Right cardiac atrium (tissue), 5 donors: ENCODE measurements around the gene NSUN6. TPM values are rescaled to one million over a fixed set of nuclear protein-coding genes. Genes with fewer than 3 reads are reported as not detected.
"Not testable (repeated sequence)": the region's sequence is repeated elsewhere in the genome, so short reads cannot be mapped to it uniquely, and the experiment has no call there.

Experiments used
- ATAC-seq, 2 donors: fragments of 200-7000 bp; cut with Tn5 transposase; one replicate each; pipeline versions ENCODE4 v1.8.0 to v1.9.1; 2020; ENCODE audit warnings: moderate library complexity in 2 of 2, mild to moderate bottlenecking in 1 of 2
- DNase-seq, 3 donors: peaks; one replicate each; pipeline ENCODE4 v3.0.0-alpha.2; 2020
- H3K27ac ChIP-seq: one replicate; pipeline ENCODE4 v1.5.1; 2013; ENCODE audit warnings: mild to moderate bottlenecking, low read length, control low read depth, moderate library complexity
- H3K27me3 ChIP-seq: one replicate; pipeline ENCODE4 v1.6.1; 2013; ENCODE audit not compliant: control insufficient read depth, insufficient read depth
- H3K4me1 ChIP-seq: one replicate; pipeline ENCODE4 v1.6.1; 2013; ENCODE audit warnings: low read length; ENCODE audit not compliant: control insufficient read depth, insufficient read depth
- H3K4me3 ChIP-seq: one replicate; pipeline ENCODE4 v1.5.1; 2013; ENCODE audit warnings: low read length, control low read depth
- H3K9me3 ChIP-seq: one replicate; pipeline ENCODE4 v1.6.1; 2013; ENCODE audit warnings: low read length; ENCODE audit not compliant: control insufficient read depth
- WGBS: extraction: QIAGEN DNeasy Blood & Tissue Kit; methylation state at CpG from one replicate; pipeline ENCODE4 v1.1.7; 2013; 5-methylcytosine and 5-hydroxymethylcytosine counted together
- intact Hi-C, 4 donors: fragments of 100-400 bp; cut with DNase I; formaldehyde crosslinking; loops; one replicate each; pipeline versions ENCODE4 v1.11.0 to v1.14.0; 2022 to 2023
- polyA plus RNA-seq: library from polyadenylated mRNA; stranded (reverse); fragments of 200-250 nt; gene quantifications from one replicate; pipeline ENCODE4 v1.2.3, GENCODE V29; 2013
- total RNA-seq, 4 donors: library from RNA; stranded (reverse); fragmentation: NEBNext Ultra II Directional; extraction: Animal tissue kit (Norgen Biotek cat#: 25700); gene quantifications; one replicate each; pipeline ENCODE4 v1.2.1, GENCODE V29; 2021
- donor health status: healthy with polysubstance abuse.
- donor health status: DM: no; HTN: yes; CAD: no.
- donor health status: DM: no; HTN: no; CAD: no.
- donor health status: DM: no; HTN: yes; CAD: no; lungs with severe emphysema.
- donor health status: DM: yes; HTN: yes; CAD: no.

Gene NSUN6
- total and polyA plus RNA-seq, 5 donors = 6.6 to 13.0 (median 10.1) TPM

DNA sequence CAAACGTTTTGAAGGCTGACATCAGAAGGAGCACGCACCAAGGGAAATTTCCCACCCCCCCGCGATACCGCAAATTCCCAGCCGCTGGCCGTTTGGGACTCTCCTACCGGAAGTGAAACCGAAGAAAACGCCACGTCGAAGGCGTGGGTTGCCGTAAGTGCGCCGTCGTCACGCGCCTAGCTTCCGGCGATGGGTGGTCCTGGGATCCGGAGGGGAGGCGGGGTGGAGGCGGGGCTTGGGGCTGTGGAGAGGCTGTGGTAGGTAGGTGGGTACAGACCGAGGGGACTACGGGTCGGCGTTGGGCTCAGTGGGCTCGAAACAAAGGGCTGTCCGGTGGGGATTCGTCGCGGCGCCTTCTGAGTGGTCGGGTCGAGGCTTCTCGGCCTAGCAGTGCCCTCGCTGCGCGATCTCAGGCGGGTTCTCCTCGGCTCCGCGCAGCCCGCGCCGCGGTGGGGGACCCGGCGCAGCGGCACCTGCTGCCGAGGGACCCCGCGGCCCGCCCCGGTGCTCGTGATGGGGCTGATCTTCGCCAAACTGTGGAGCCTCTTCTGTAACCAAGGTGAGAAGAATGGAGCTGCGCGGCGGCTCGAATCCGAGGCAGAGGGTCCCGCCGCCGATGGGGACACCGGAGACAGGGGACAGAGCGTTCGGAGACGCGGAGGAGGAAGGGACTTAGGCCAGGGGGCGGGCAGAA is 7.9 kb upstream of the NSUN6 start, which contains the start of gene ARL5B:
Gene ARL5B (plus strand): TSS at position 307 of the 694 bp plus-strand sequence. CDS start 207 bp downstream, at position 514.
- H3K4me3 ChIP-seq = peak within 1 kb of the TSS; percentile 57
- WGBS = under 1% methylated on average over 72 of the region's 72 CpGs
- H3K27me3 ChIP-seq = no peaks in the 10 kb centered on the region
- DNase-seq (peak; percentile 99), ATAC-seq (peak; percentile 100)
- peaks cover 2% of the 10 kb centered on the region for H3K4me1 ChIP-seq
- peak within 1 kb of the TSS; percentile 96 for H3K27ac ChIP-seq
- no peaks in the 10 kb centered on the region for H3K9me3 ChIP-seq
- intact Hi-C loops = no loop called here

DNA sequence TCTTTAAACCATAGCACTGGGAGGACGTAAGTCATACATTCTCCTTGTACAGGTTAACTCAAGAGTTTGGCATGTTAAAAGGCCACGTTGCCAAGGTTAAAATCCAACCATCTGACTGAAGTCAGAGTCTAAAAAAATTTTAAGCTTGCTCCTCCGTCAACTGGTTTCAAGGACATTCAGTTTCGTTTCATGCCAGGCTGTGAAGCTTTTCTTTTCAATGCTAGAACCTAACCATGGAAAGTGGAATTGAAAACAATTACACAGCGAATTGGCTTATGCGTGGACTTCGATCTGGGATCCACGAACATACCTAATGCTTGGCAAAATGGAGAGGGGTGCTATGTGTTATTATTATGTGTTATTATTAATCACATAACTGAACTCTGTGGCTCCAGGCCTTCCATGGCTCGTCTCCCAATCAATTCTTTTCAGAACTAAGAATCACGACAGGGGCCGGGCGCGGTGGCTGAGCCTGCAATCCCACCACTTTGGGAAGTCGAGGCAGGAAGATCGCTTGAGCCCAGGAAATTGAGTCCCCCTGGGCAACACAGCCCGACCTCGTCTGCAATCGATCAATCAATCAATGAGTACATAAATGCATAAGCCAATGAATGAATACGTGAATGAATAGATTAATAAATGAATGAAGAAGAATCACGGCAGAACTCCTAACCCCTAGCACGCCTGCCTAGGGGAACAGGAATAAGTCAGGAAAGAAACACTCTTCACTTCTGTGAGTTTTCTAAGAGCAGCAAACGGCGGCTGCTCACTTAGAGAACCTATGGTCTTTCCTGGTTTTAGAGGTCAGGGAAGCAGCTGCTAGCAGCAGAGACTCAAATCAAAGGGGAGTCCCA is 7.1 kb upstream of the NSUN6 start:
- peak; percentile 17 to 55 (median 54) for DNase-seq
- ATAC-seq = peak in 1 of 2 donors; percentile 0
- Histone ChIP-seq H3K4me1 (peaks cover 2% of the 10 kb centered on the region), H3K27ac (peak overlapping the region; percentile 96), H3K27me3 (no peaks in the 10 kb centered on the region), H3K4me3 (peak overlapping the region; percentile 57), H3K9me3 (no peaks in the 10 kb centered on the region)
- intact Hi-C loops = no loop called here
- WGBS = 12% methylated on average over 23 of the region's 23 CpGs

DNA sequence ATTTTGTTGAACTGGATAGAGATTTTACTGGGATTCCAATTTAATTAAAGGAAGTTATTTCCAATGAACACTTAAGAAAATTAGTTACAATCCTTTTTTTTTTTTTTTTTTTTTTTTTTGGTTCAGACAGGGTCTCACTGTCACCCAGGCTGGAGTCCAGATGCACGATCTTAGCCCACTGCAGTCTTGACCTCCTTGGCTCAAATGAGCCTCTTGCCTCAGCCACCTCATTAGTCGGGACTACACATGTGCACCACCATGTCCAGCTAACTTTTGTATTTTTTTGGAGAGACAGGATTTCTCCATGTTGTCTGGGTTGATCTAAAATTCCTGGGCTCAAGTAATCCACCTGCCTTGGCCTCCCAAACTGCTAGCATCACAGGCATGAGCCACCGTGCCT is 5.3 kb upstream of the NSUN6 start:
- H3K4me3 ChIP-seq = no peak overlapping the region
- H3K27ac ChIP-seq = no peak overlapping the region
- no peaks in the 10 kb centered on the region for H3K9me3 ChIP-seq
- WGBS = 79% methylated on average over 3 of the region's 3 CpGs
- peaks cover 2% of the 10 kb centered on the region for H3K4me1 ChIP-seq
- DNase-seq = no peak
- ATAC-seq = no peak
- intact Hi-C loops = no loop called here
- no peaks in the 10 kb centered on the region for H3K27me3 ChIP-seq

DNA sequence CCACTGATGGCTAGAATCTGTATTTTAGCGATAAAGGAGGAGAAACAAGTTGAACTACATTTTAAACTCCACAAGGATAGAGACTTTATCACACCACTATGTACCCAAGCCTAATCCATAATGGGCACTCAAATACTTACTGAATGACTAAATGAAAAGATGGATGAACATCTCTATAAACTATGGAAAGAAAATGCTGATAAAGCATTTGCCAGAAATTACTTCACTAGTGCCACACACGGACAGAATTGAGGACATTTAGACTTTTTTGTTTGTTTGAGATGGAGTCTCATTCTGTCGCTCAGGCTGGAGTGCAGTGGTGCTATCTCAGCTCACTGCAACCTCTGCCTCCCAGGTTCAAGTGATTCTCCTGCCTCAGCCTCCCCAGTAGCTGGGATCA is 1.7 kb upstream of the NSUN6 start:
- H3K27ac ChIP-seq = no peak overlapping the region
- H3K4me1 ChIP-seq = no peaks in the 10 kb centered on the region
- ATAC-seq = no peak
- 94% methylated on average over 3 of the region's 3 CpGs for WGBS
- no peaks in the 10 kb centered on the region for H3K9me3 ChIP-seq
- no peak for DNase-seq
- no peak overlapping the region for H3K4me3 ChIP-seq
- H3K27me3 ChIP-seq = no peaks in the 10 kb centered on the region
- intact Hi-C loops = no loop called here

DNA sequence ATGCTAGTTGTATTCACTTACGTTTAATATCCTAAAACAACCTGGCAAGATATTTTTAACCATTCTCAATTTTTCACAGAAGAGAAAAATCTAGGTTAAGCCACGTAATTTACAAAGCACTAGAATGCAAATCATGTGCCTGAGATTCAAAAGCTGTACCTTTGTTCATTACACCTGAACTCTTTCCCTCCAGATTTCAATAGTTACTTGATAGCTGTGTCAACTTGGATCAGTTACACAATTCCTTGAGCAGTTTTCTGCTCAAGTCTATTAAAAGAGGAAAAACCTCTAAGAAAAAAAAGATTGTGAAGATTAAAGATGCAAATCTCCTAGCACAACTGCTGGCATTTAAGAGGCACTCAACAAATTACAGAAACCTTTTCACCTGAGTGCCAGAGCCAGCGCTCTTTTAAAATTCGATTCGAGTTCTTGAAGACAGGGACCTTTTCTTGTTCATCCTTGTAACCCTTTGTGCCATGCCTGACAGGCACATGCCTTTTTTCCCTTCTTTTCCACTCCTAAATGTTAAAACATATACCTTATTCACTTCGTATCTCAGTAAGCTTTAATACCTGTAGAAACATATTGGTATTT is 886 bp downstream of the NSUN6 start:
- intact Hi-C loops = no loop called here
- no peak for ATAC-seq
- 10% methylated on average over 6 of the region's 6 CpGs for WGBS
- peak overlapping the region; percentile 81 for H3K4me3 ChIP-seq
- H3K9me3 ChIP-seq = no peaks in the 10 kb centered on the region
- no peaks in the 10 kb centered on the region for H3K27me3 ChIP-seq
- H3K4me1 ChIP-seq = no peaks in the 10 kb centered on the region
- no peak overlapping the region for H3K27ac ChIP-seq
- no peak for DNase-seq

DNA sequence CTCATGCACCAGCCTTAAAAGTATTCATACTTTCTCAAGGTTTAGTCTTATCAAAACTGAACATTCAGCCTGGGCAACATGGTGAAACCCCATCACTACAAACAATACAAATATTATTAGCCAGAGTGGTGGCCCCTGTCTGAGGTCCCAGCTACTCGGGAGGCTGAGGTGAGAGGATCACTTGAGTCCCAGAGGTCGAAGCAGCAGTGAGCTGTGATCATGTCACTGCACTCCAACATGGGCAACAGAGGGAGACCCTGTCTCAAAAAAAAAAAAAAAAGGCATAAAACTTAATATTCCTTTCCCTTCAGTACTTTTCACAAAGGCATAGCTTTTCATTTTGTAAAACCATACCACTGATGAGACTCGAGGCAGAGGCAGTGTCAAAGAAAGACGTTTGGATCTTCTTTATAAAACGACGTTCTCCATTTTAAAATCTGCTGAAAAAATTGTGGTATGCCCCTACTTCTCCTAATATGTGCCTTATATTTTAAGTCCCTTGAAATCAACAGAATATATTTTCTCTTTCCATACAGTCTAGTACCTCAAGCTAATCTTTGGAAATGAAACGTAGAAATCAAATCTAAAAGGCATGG is 1.9 kb downstream of the NSUN6 start:
- Histone ChIP-seq H3K4me1 (no peaks in the 10 kb centered on the region), H3K9me3 (no peaks in the 10 kb centered on the region), H3K4me3 (no peak overlapping the region), H3K27ac (no peak overlapping the region), H3K27me3 (no peaks in the 10 kb centered on the region)
- ATAC-seq (no peak), DNase-seq (no peak)
- intact Hi-C loops = no loop called here
- WGBS = 72% methylated on average over 7 of the region's 7 CpGs

DNA sequence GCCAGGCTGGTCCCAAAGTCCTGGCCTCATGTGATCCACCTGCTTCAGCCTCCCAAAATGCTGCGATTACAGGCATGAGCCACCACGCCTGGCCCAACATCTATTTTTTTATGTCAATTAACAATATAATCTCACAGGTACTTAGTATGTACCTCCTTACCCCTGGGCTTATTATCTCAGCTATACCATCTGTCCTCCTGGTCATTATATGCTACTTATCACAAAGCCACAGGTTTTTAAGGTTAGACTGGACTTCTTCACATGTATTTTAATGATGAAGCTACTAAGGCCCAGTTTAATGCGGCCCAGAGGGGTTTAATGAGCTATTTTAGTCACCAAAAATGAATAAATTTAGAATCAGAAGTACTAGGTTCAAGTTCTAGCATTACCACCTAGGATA is 3.4 kb downstream of the NSUN6 start:
- ATAC-seq = no peak
- no peak for DNase-seq
- 96% methylated on average over 3 of the region's 3 CpGs for WGBS
- intact Hi-C loops = no loop called here
- no peaks in the 10 kb centered on the region for H3K27me3 ChIP-seq
- no peak overlapping the region for H3K4me3 ChIP-seq
- no peaks in the 10 kb centered on the region for H3K4me1 ChIP-seq
- no peaks in the 10 kb centered on the region for H3K9me3 ChIP-seq
- H3K27ac ChIP-seq = no peak overlapping the region

DNA sequence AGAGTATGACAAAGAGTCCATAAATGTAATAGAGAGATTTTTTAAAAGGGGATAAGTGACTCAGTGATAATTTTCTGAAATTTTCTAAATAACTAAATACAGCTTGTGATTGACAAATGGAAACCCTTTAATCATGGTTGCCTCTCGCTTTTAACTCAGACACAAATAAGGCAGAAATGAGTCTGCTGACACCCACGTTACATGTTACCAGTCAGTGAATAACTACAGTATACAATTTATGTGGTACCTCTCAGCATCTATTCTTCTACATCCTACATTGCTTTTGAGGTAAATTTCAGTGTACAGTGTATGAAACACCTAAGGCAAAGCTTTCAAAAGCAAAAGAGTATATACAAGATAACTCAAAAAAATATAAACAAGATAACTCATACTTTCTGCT is 4.2 kb downstream of the NSUN6 start:
- WGBS = 95% methylated on average over 2 of the region's 2 CpGs
- H3K9me3 ChIP-seq = no peaks in the 10 kb centered on the region
- no peaks in the 10 kb centered on the region for H3K27me3 ChIP-seq
- DNase-seq (no peak), ATAC-seq (no peak)
- intact Hi-C loops = no loop called here
- H3K4me3 ChIP-seq = no peak overlapping the region
- no peaks in the 10 kb centered on the region for H3K4me1 ChIP-seq
- H3K27ac ChIP-seq = no peak overlapping the region

DNA sequence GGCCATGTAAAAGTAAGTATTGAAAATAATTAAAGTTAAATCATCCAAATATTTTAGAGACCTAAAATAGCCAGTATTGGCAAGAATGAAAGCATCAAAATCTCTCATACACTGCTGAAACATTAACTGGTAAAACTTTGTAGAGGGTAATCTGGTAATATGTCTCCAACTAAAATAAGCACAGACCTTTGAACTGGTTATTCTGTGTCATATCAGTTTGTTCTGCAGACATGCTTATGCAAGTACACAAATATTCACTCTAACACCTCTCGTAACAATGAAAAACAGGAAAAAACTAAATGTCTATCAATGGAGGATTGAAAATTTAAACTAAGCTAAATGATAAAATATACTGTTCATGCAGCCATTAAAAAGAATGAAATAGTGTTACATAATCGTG is 11.7 kb downstream of the NSUN6 start:
- H3K27ac ChIP-seq, H3K4me1 ChIP-seq, intact Hi-C loops, H3K4me3 ChIP-seq, ATAC-seq, DNase-seq, H3K9me3 ChIP-seq, H3K27me3 ChIP-seq: not testable (repeated sequence)
- WGBS = 77% methylated on average over 2 of the region's 2 CpGs

DNA sequence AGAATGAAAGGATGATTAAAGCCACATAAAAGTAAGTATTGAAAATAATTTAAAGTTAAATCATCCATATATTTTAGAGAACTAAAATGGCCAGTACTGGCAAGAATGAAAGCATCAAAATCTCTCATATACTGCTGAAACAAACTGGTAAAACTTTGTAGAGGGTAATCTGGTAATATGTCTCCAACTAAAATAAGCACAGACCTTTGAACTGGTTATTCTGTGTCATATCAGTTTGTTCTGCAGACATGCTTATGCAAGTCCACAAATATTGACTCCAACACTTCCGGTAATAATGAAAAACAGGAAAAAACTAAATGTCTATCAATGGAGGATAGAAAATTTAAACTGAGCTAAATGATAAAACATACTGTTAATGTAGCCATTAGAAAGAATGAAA is 14.0 kb downstream of the NSUN6 start:
- intact Hi-C loops, H3K4me3 ChIP-seq, ATAC-seq, H3K9me3 ChIP-seq, DNase-seq, H3K27me3 ChIP-seq, H3K4me1 ChIP-seq, H3K27ac ChIP-seq: not testable (repeated sequence)
- WGBS = 77% methylated on average over 1 of the region's 1 CpG

DNA sequence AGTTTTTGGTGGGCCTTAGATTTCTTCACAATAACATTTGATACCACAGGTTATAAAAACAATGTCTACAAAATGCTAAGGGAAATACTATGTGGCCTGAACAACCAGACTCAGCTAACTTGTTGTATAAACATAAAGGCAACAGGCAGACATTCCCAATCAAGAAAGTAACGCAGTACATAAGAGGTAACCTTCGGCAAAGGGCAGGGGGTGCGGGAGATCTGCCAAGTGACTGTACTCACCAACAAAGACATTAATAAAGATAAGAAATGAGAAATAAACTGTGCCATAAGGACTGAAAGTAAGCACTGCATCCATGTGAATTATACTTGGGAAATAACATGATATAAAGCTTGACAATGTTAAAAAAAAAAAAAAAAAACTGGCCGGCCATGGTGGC is 15.4 kb downstream of the NSUN6 start:
- H3K4me3 ChIP-seq = no peak overlapping the region
- ATAC-seq (no peak), DNase-seq (no peak)
- H3K27ac ChIP-seq = no peak overlapping the region
- H3K27me3 ChIP-seq = no peaks in the 10 kb centered on the region
- WGBS = 84% methylated on average over 4 of the region's 4 CpGs
- H3K4me1 ChIP-seq = no peaks in the 10 kb centered on the region
- H3K9me3 ChIP-seq = no peaks in the 10 kb centered on the region
- intact Hi-C loops = no loop called here
